OCI-LY3 (cell line): Measurements from ENCODE around the gene SYNDIG1.

Experiments used
- CTCF ChIP-seq: fragments of 200-600, 300-600 bp; sonication (generic); IDR thresholded peaks from 2 replicates; pipeline ENCODE4 v1.5.1; 2014; ENCODE audit warnings: antibody characterized with exemption, low read length, low read depth
- EZH2phosphoT487 ChIP-seq: fragments of 200-600 bp; shearing (Covaris generic); IDR thresholded peaks from 2 replicates; pipeline ENCODE4 v1.6.1; 2018; ENCODE audit warnings: antibody characterized with exemption, mixed run types, low read depth

GRCh38 chr20:24584538-24585356, 115.3 kb downstream of the SYNDIG1 start:
- TF ChIP-seq EZH2phosphoT487 (no peak), CTCF (no peak)
